ENCODE measurements around the gene CCDC89.
A peak's percentile ranks its signal among the peaks of the same experiment; 100 is the strongest.

CCDC89 gene

DNA sequence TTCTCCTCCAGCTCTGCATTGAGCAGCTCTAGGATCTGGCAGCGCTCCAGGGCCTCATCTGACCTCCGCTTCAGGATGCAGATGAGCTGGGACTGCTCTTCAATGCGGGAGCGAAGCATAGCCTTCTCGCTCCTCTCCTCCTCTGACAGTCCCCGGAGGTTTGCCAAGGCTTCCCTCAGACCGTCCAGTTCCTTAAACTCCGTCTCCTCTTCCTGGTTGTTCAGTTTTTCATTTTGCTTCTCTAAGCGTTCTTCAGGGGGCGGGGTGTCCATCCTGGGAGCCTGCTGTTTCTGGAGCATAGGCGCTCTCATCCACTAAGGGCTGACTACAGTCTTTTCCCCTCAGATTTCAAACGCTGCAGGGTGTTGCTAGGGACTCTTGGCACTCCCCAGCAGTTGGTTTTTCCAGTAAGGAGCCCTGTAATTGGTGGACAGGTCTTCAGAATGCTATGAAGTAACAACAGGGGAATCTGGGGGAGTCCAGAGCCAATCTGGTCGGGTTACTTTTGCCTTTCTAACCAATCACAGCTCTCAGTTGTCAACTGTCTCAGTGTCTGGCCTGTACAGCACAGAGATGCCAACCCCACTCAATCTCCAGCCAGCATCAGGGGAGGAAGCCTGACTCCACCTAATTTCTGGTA, at the start of gene CCDC89:
CCDC89 (minus strand) TSS at position 376 of the 640 bp plus-strand sequence; CDS start at position 311, 65 bp downstream.
- DNase-seq: peak; percentile 94

- no peak for DNase-seq
Observed at GRCh38 chr11:85732965-85733364, 47.0 kb upstream of the CCDC89 start.

GRCh38 chr11:85726381-85726780, 40.4 kb upstream of the CCDC89 start:
- no peak for DNase-seq

DNA sequence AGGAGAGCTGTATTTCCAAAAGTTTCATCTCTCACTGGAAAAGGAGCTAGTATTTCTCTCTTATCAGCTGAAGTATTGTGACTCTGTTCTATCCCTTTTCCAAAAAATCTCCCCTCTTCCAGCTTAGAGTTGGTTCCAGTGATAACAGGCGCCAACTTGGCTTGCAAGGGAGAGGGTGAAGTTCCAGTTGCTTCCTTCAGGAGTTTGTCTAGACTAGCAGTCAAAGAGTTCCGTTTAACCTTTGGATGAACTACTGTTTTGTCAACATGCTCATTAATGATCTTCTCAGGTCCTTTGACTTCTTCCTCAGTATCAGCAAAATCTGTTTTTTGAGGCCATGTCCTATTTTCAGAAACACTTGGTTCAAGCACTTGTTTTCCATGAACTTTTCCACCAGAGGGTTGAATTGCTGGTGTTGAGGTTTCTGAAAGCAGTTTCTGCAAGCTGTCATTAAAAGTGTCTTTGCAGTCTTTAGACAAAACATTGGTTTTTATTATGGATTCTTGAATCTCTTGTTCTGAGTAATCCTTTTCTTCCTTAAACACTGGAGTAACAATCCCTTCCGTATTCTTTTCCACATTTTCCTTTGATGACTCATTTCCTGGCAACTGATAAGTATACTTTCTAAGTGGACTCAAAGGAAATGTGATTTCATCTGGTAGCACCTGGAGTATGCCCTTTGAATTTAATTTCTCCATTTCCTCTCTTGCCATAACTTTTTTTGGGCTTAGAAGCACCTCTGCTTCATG, 39.7 kb upstream of the CCDC89 start:
- DNase-seq: no peak

DNA sequence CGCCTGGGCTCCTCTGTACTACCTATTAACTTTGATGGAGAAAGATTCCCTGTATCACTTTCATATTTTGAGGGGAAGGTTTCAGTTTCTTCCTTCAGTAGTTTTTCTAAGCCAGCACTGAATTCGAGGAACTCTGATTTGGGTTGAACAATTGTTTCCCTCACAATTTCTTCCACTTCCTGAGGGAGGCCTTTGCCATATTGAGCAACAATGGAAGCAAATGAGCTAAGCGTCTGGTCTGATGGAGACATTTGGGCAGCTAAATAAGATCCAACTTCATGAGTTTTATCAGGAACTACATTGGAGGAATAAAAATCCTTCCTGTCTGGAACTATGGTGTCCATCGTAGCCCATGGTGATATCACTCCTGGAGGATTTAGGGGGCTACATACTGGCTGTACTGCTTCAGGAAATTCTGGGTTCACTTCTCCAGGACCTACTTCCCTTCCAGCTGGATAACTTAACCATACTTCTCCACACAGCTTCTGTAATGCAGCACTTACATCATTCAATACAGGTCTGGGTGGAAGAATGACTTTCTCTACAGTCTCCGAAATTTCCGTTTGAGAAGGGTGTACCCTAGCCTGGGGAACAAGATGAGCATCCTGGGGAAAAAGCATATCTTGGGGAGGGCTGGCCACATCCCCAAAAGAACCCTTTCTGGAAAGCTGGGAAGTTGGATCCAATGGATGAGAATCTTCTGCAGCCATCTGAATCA, 38.9 kb upstream of the CCDC89 start:
- DNase-seq: no peak

- no peak for DNase-seq
Observed at GRCh38 chr11:85723088-85723487, 37.1 kb upstream of the CCDC89 start.

DNA sequence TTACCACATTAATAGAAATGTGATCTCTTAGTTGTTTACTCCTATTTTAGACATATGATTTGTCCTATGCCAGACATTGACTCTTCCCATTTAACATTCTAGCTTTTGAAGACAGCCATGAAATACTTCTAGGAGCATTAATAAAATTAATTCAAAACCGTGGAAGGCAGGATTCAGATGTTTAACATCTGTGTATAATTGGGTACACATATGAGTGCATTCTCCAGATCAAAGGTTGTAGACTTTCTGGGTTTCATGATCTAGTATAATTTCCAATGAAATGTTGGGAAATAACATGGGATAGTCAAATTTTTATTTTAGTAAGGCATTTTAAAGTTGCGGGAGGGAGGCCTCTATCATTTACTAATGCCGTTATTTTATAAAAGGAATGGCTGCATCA, 35.2 kb upstream of the CCDC89 start:
- DNase-seq: no peak

DNA sequence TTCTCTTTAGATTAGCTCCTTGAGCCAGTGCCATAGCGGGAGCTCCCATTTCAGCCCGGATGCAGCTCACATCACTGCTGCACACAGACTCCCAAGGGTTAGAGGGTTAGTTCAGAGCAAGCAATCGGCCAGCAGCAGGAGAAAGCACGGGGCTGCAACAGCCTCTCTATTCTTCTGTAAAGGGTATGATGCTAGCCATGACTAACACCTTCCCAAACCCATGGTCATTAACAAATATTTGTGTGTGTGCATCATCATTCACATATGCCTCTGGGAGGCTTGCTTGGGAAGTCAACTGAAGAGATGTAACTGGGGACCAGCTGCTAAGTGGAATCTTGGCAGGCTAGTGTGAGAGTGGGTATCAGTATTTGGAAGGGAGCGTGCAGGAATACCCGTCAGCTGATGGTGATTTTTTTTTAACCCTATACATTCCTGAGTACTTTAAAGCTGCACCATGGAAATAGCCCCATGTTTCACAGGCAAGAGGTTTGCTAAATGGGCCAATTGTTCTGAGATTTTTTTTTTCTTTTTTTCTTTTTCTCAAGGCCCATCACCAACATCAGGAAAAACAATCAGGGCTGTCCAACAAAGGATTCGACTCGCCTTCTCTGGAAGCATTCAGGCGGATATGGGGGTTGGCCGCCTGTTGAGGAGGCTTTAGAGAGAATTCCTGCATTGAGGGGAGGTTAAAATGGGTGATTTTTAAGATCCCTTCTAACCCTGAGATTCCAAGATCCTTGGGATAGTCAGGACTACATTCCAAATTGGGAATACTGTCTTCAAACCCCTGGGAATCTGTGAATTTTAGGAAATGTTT, 33.2 kb upstream of the CCDC89 start:
- no peak for DNase-seq

- DNase-seq: no peak
Observed at GRCh38 chr11:85718126-85718943, 32.3 kb upstream of the CCDC89 start.

DNA sequence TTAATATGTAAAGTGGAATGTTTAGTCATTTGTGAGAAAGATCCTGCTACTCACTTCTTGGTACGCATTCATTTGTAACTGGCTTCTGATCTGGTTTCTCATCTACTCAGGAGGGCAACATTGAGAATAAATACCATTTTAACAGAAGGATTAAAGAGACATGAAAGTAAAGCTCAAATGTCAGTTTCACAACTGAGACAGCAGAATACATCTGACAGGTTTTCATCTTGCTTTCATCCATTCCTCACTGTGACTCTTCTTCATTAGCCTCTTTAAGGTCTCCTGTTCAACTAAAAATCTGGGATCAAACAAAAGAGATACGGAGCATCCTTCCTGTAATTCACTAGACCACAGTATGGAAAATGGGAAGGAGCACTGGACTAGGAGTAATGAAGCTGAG, 31.4 kb upstream of the CCDC89 start:
- no peak for DNase-seq

DNA sequence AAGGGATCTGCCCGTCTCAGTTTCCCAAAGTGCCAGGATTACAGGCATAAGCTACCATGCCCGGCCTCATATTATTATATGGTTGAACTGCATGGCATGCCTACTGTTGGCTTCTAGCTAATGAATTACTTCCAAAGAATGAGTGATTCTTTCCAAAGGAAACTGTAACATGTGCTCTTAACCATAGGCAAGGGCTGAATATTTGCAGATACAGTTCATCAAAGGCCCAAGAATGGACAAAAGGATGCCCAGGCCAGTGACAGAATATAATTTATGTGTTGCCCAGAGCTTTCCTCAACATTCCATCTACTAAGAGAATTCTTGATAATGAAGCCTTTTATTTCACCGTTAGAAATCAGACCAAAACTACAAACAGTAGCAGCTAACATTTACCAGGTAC, 27.0 kb upstream of the CCDC89 start:
- DNase-seq: no peak

GRCh38 chr11:85710917-85711316, 24.9 kb upstream of the CCDC89 start:
- DNase-seq: no peak

DNA sequence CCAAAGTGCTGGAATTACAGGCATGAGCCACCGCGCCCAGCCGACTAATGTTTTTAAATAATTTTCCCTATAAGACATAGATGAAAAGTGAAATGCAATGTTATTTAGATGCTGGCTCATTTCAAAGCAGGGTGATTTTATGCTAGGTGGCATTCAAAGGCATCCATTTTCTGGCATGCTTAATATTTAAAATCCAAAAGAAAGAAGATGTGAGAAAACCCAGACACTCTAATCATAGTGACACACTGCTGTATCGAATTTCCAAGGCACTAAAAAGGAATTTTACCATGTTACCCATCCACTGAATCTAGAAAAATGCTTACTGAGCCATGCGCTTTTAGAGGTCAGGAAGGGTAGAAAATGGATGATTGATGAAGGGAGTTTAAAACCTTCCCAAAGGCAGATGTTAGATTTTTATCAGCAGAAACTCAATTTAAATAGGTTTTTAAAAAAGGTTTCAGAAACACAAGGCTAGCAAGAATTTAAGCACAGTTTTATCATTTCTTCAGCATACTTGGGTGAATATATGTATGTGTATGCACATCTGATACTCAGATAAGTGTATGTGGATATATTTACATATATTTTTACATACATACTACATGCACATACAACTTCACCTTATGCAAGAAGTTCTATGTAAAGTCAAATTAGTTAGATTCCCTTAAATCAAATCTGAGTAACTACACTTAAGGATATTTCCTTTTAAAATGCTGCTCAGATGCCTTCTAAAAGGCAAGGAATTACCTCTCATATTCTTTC, 24.1 kb upstream of the CCDC89 start:
- DNase-seq: no peak

GRCh38 chr11:85705800-85706199, 19.8 kb upstream of the CCDC89 start:
- DNase-seq: no peak

GRCh38 chr11:85704967-85705366, 19.0 kb upstream of the CCDC89 start:
- no peak for DNase-seq

GRCh38 chr11:85699957-85700741, 14.2 kb upstream of the CCDC89 start:
- no peak for DNase-seq

- no peak for DNase-seq
Observed at GRCh38 chr11:85698195-85698594, 12.2 kb upstream of the CCDC89 start.

GRCh38 chr11:85697747-85698146, 11.8 kb upstream of the CCDC89 start:
- DNase-seq: no peak

- DNase-seq: no peak
Observed at GRCh38 chr11:85695546-85695945, 9.6 kb upstream of the CCDC89 start.

- peak; percentile 23 for DNase-seq
Observed at GRCh38 chr11:85694385-85694980, 8.5 kb upstream of the CCDC89 start.

Data from NCI-H345 (cell line).